GM12892 (cell line): ENCODE results near the gene NEDD8.

Experiments used
- POLR2A ChIP-seq: IDR thresholded peaks from 2 replicates; pipeline ENCODE4 v1.6.1; 2011; ENCODE audit warnings: low read depth, low read length, control low read depth
- POLR2AphosphoS5 ChIP-seq: IDR thresholded peaks from 2 replicates; pipeline ENCODE4 v1.6.1; 2011; ENCODE audit warnings: low read depth, low read length, control low read depth
- TAF1 ChIP-seq: IDR thresholded peaks from 2 replicates; pipeline ENCODE4 v1.6.1; 2011; ENCODE audit warnings: low read depth, mild to moderate bottlenecking, control low read depth, low read length, borderline replicate concordance

DNA sequence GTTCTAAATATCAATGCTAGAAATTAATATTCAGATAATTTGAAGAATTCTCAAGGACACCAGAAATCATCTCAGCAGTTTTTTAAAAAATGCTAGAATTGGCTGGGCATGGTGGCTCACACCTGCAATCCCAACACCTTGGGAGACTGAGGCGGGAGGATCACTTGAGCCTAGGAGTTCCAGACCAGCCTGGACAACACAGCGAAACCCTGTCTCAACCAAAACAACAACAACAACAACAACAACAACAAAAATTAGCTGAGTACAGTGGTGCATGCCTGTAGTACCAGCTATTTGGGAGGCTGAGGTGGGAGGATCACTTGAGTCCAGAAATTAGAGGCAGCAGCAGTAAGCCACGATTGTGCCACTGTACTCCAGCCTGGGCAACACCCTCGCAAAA, 13.1 kb downstream of the NEDD8 start:
- TF ChIP-seq POLR2A = no peak
- no peak for TF ChIP-seq POLR2AphosphoS5
- no peak for TF ChIP-seq TAF1
